PFSK-1 (cell line): Measurements from ENCODE around the gene ASTL.

ENCODE experiments used
- FOXP2 ChIP-seq: optimal IDR thresholded peaks from 2 replicates; pipeline ENCODE3; 2011; ENCODE audit warnings: borderline replicate concordance, control low read depth, inconsistent platforms; ENCODE audit not compliant: insufficient read depth; ENCODE audit errors: extremely low read length, extremely low read depth
- POLR2AphosphoS5 ChIP-seq: IDR thresholded peaks from 2 replicates; pipeline ENCODE4 v1.6.1; 2012; ENCODE audit warnings: low read depth, mild to moderate bottlenecking, control low read depth, low read length, moderate library complexity
- SIN3A ChIP-seq: IDR thresholded peaks from 2 replicates; pipeline ENCODE4 v1.6.1; 2012; ENCODE audit warnings: mild to moderate bottlenecking, low read length, moderate library complexity, borderline replicate concordance; ENCODE audit not compliant: insufficient read depth
- TAF1 ChIP-seq: IDR thresholded peaks from 2 replicates; pipeline ENCODE4 v1.6.1; 2012; ENCODE audit warnings: low read length, control low read depth, borderline replicate concordance; ENCODE audit not compliant: insufficient read depth
- TF ChIP-seq, protein P1 (sequence below), 2 experiments: IDR thresholded peaks; 2 replicates each; pipeline versions ENCODE4 v1.6.1 to v1.8.0; 2011 to 2012; ENCODE audit warnings: low read depth in 2 of 2, low read length in 2 of 2, control low read depth in 1 of 2, inconsistent platforms in 1 of 2, mild to moderate bottlenecking in 1 of 2, moderate library complexity in 1 of 2; ENCODE audit not compliant: insufficient read depth in 1 of 2

ASTL gene

DNA sequence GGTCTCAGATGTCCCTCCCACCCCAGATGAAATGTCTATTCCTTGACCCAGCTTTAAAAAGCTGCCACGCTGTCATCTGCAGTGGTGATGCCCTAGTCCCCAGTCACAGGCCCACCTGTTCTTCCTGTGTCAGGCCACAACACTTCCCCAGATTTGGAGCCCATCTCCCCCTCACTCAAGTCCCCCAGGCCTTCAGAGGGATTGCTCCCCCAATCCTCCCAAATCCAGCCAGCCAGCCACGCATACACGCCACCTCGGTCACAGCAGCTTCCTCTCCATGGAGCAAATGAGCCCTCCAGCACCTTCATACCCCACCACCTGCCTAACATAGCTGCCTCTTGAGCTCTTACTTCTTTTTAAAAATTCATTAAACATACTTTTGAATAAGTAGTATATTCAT is 7.8 kb downstream of the ASTL start:
- TF ChIP-seq POLR2AphosphoS5 = no peak
- no peak for TF ChIP-seq FOXP2
- TF ChIP-seq SIN3A = no peak
- TF ChIP-seq, protein P1, sequence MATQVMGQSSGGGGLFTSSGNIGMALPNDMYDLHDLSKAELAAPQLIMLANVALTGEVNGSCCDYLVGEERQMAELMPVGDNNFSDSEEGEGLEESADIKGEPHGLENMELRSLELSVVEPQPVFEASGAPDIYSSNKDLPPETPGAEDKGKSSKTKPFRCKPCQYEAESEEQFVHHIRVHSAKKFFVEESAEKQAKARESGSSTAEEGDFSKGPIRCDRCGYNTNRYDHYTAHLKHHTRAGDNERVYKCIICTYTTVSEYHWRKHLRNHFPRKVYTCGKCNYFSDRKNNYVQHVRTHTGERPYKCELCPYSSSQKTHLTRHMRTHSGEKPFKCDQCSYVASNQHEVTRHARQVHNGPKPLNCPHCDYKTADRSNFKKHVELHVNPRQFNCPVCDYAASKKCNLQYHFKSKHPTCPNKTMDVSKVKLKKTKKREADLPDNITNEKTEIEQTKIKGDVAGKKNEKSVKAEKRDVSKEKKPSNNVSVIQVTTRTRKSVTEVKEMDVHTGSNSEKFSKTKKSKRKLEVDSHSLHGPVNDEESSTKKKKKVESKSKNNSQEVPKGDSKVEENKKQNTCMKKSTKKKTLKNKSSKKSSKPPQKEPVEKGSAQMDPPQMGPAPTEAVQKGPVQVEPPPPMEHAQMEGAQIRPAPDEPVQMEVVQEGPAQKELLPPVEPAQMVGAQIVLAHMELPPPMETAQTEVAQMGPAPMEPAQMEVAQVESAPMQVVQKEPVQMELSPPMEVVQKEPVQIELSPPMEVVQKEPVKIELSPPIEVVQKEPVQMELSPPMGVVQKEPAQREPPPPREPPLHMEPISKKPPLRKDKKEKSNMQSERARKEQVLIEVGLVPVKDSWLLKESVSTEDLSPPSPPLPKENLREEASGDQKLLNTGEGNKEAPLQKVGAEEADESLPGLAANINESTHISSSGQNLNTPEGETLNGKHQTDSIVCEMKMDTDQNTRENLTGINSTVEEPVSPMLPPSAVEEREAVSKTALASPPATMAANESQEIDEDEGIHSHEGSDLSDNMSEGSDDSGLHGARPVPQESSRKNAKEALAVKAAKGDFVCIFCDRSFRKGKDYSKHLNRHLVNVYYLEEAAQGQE (IDR thresholded peaks at IDR 0.05; ENCODE audit: insufficient read depth in 1 of 2, low read depth in 2 of 2, low read length in 2 of 2) = no peak
- no peak for TF ChIP-seq TAF1

DNA sequence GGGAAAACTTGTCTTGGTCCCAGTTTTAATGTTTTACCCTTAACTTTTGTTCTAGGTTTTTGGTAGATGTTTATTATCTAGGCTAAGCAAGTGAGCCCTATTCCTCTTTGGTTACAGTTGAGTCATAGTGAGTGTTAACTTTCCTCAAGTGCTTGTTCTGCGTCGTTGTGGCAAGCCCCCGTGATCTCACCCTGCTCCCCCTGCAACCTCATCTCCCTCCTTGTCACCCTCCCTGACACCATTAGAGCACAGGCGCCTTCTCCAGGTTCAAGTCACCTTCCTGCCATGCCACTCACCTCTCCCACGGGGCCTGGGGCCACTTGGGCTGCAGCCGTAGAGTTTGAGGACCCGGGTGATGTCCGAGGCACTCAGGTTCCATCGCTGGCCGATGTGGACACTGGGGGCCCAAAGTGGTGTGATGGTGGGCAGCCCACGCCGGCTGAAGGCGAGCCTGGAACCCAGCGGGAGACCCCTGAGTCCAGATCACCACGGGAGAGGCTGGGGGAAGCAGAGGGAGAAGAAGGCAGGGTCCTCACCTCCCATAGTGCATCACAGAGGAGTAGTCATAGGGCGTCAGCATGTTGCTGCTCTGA is 8.7 kb downstream of the ASTL start:
- TF ChIP-seq, protein P1 (IDR thresholded peaks at IDR 0.05; ENCODE audit: insufficient read depth in 1 of 2, low read depth in 2 of 2, low read length in 2 of 2) = no peak
- TF ChIP-seq FOXP2 (no peak), POLR2AphosphoS5 (no peak), TAF1 (no peak), SIN3A (no peak)

DNA sequence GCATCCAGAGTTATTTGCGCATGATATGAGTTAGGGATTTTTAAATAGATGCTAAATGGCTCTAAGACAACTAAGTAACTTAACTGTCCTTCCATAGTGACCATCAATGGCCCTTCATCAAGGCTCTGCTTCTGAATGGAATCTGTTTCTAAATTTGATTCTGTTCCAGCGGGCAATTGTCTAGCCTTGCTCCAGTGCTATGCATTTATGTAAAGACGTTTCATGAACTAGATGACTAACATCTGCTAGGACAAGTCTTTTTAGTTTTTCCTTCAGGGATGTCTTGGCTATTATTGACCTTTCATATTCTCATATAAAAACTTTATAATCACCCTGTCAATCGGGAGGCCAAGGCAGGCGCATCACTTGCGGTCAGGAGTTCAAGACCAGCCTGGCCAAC is 9.8 kb downstream of the ASTL start:
- TF ChIP-seq FOXP2 (no peak), SIN3A (no peak), TAF1 (no peak), POLR2AphosphoS5 (no peak)
- TF ChIP-seq, protein P1 (IDR thresholded peaks at IDR 0.05; ENCODE audit: insufficient read depth in 1 of 2, low read depth in 2 of 2, low read length in 2 of 2) = no peak

DNA sequence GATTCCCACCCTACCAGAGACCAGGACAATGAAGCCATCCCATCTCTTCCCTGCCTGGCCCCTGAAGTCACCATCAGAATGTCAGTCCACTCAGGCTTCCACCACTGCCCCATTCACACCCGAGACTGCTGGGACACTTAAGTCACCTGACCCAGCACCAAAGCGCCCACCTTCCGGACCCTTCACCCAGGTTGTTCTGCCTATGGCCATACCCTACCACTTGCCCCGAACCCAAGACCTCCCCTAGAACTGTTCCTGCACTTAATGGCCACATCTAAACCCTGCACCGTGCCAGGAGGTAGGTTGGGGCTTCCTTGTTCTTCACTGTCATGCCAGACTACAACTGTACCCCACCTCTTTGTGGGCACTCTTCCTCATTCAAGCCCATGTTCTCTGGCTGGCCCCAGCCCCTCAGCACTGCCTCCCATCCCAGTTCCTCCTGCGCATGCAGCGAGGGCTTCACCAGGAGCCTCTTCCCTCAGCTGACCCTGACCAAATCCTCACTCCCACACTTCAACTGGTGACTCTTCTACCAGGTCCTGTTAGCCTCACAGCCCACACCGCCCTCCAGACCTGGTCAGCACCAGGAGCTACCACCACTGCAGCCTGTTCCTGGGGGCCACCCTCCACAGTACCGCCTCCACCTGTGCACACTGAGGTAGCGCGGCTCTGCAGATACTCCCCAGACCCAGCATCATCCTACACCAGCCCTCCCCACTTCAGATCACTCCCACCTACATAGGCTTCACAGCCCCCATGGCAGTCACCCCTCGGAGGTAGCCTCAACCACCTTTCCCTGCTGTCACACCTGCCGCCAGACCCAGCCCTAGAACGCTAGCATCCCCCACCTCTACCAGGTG is 13.7 kb downstream of the ASTL start:
- TF ChIP-seq TAF1 (no peak), FOXP2 (no peak), POLR2AphosphoS5 (no peak), SIN3A (no peak)
- TF ChIP-seq, protein P1 (IDR thresholded peaks at IDR 0.05; ENCODE audit: insufficient read depth in 1 of 2, low read depth in 2 of 2, low read length in 2 of 2) = no peak
